Central memory CD4-positive, alpha-beta T cell (primary cell): ENCODE measurements around the gene LIMCH1.
"Not testable (repeated sequence)": the region's sequence is repeated elsewhere in the genome, so short reads cannot be mapped to it uniquely, and the experiment has no call there.

ENCODE experiments used
- DNase-seq: peaks from one replicate; pipeline ENCODE4 v3.0.0; 2022

The LIMCH1 gene

DNA sequence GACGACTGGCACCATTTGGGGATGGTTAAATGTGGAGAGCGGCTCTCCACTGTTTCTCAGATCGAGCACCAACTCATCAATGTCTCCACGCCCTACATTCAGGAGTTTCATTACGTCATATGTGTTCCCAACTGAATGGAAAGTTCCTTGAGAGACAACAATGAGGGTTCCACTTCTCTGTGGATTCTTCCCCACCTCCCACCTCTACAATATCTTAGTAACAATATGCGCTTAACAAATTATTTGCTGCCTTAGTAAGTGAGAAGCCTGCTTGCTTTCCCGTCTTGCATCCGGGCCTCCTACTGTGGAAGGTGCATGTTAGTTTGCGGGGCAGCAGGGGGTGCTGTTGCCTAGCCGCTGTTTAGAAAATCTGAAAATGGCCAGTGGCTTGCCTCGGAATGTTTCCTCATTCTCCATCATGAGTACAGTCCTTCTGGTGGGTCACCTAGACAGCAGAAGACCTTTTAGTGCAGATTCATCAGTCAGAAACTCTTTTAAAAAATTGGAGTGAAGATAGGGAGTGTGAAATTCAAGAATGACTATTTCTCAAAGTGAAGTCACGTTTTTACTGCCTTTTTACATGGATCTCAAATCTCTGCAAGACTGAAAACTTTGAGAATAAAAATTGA, 154.9 kb downstream of the LIMCH1 start:
- peak; percentile 5 for DNase-seq

GRCh38 chr4:41693629-41694028, 155.7 kb downstream of the LIMCH1 start:
- no peak for DNase-seq

GRCh38 chr4:41696131-41696530, 158.2 kb downstream of the LIMCH1 start:
- DNase-seq: no peak

GRCh38 chr4:41696763-41697162, 158.8 kb downstream of the LIMCH1 start:
- DNase-seq: no peak

DNA sequence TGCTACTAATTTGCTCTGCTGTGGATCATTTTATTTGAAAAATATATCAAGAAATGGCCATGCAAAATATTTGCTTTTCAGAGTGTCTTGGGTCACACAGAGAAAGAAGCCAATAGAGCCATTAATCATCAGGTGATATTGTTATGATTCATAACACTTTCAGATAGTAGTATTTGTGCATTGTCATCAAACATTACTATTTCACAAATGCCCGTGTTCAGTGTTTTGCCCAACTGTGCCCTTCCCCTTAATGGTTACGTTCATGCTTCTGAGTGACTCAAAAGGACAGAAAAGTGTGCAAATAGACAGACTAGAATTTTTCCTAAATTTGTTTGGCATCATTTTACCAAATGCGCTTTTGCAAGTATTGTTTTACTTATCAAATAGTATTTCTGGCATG, 164.0 kb downstream of the LIMCH1 start:
- DNase-seq: no peak

- DNase-seq: no peak
These were observed 164.8 kb downstream of the LIMCH1 start for GRCh38 chr4:41702770-41703169.

DNA sequence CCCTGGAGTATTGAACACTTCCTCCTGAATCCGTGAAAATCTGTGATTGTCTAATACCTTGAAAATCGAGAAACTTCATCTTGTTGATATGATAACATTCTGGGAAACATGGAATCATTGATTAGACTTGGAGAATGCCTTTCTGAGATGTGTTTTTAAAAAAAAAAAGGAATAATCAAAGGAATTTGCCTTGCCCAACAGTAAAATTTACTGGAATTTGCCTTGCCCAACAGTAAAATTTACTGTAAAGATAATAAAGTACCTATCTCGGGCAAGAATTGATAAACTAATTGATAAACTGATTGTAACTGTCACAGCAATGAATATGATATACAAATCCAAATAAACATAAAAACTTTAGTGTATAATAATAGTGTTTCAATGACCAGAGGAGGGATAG, 165.8 kb downstream of the LIMCH1 start:
- no peak for DNase-seq

DNA sequence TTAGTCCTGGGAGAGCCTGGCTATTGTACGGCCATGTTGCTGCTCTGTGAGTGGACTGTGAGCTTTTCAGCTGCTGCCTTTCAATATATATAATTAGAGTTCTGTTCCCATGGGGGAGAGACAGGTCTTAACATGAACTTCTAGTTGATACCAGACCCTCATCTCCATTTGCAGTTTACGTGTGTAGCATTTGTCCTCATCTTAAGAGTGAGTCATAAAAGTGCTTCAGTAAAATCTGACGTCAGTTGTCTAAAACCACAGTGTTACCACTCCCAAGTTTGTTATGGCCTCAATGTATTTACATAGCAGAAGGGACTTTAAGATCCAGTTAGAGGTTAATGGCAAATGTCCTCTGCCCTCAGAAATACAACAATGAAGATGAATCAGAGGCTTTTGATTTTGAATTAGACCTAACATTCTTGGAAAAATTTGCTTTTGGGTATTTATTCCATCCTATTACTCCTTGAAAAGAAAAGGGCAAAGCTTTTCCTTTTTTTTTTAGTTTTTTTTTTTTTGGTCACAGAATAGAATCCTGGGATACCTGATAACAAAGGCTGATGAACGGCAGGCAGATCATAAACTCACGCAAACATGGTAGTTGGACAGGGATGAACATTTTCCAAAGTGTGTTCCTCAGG, 172.0 kb downstream of the LIMCH1 start:
- DNase-seq: no peak

DNA sequence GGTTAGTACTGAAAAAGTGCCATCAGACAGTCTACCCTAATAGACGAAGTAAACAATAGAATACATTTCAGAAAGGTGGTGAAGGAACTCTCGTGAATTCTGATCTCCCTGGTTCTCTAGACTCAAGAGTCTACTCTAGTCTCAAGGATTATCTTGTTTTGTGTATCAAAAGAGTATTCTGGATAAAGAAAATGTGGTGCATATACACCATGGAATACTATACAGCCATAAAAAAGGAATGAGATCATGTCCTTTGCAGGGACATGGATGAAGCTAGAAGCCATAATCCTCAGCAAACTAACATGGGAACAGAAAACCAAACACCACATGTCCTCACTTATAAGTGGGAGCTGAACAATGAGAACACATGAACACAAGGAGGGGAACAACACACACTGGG, 173.7 kb downstream of the LIMCH1 start:
- not testable (repeated sequence) for DNase-seq

GRCh38 chr4:41712425-41712824, 174.5 kb downstream of the LIMCH1 start:
- DNase-seq: no peak

DNA sequence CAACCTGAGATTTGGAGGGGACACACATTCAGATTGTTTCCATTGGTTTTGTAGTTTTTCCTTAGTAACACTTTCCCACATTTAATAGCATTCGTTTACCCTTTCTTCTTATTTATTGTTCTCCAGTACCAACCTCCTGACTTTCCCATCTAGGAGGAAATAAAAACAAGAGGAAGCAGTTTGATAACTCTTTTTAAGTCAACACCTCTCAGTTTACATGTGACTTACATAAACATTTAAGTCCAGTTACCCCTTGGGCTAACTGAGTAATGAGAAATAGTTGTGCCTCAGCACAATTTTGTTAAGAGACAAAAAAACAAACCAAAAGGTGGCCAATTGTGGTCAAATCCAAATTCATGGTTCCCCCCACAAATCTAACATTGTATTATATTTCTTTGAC, 175.8 kb downstream of the LIMCH1 start:
- no peak for DNase-seq

DNA sequence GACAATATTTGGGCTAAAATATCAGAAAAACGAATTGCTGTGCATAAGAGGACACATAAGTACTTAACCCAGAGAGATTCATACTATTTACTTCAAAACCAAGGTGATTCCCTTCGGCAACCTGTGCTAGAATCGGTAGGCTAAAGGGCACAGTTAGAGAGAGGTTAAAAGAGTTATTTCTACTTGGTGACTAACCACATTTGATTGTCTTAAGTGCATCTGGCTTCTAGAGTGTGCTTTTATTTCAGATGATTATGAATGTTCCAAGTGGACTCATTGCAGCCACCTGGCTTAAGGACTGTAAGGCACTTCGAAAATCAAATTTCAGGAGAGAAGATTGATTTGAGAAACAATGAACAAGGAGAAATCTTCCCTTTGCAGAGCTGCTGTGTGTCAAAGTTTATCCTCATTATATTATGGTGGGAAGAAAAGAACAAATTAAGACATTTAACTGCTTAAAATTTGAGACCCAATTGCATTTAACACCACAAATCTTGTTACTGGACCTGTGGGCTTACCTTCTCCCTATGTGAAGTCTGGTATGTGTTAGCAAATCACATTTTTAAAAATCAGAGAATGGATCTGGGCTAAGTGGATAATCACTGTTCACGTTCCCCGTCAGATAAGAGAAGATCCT, 176.5 kb downstream of the LIMCH1 start:
- DNase-seq: no peak

DNA sequence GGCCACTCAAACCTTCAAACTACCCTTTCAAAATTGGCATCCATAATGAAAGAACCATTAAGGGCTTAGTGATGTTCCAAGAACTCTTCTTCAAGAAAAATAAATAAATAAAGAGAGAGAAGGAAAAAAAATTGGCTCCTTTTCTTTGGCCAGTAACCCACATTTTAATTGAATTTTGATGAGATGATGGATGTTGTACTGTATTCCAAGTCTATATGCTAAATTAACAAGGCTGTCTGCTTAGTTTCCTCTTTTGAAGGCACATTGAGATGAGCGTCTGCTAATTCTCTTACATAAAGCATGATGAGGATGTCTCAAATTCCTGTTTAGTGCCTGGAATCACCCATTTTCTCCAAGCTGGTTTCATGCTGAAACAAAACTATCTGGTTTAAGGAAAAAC, 177.2 kb downstream of the LIMCH1 start:
- no peak for DNase-seq

DNA sequence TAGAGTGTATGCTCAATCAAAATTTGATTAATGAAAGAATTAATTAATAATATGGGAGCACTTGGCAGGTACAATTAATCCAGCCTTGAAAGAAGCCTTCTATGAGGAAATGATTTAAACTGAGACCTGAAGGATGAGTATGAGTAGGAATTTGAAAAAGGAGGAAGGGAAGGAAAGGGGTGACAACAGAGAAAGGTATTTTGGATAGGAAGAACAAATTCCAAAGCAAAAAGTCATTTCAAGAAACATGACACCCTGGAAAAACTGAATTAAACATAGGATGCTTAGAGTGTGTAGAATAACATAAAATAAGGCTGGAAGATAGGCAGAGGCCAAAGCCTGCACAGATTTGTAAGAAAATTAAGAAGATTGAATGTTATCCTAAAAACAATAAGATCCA, 180.9 kb downstream of the LIMCH1 start:
- DNase-seq: no peak

DNA sequence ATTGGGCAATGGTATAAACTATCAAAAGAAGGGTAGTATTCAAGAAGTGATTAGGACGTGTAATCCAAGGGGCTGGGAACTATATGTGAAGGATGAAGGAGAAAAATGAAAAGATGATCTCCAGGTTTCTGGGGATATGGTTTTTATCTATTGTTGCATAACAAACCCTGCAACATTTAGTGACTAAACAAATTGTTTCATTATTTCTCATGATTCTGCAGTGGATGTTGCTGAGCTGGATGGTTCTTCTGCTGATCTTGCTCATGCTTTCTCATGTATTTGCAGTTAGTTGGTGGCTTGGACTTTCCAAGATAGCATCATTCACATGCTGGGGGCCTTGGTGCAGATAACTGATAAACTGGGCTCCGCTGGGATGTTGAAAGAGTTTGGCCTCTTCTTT, 181.5 kb downstream of the LIMCH1 start:
- DNase-seq: no peak

- DNase-seq: no peak
These were observed 184.2 kb downstream of the LIMCH1 start for GRCh38 chr4:41722181-41722580.

GRCh38 chr4:41723286-41723685, 185.3 kb downstream of the LIMCH1 start:
- no peak for DNase-seq

- no peak for DNase-seq
These were observed 187.3 kb downstream of the LIMCH1 start for GRCh38 chr4:41725254-41725653.

GRCh38 chr4:41727861-41728572, 190.1 kb downstream of the LIMCH1 start:
- no peak for DNase-seq

GRCh38 chr4:41728573-41728913, 190.6 kb downstream of the LIMCH1 start:
- no peak for DNase-seq

DNA sequence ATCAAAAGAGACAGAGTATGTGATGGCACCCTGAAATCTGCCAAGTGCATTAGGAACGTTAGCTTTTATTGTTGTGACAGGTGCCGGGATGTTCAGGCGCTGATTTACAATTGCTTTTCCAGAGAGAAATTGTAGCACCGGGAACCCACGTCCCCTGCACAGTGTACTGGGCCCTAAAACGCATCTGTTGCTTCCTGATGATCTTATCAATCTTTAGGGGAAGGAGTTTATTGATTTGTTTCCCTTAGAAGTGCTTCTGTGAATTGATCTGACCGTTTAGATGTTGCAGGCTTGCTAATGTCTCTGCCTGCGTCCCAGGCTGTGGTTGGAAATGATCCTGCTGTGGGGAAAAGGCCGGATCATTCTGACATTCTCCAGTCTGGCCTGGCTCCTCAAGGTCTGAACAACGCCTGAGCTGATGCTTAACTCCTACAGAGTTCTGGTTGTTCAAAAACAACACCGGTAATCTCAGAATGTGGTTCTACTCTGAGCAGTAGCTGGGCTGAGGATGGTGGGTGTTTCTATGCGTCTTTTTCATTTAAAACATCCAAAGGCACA, 193.7 kb downstream of the LIMCH1 start:
- no peak for DNase-seq

DNA sequence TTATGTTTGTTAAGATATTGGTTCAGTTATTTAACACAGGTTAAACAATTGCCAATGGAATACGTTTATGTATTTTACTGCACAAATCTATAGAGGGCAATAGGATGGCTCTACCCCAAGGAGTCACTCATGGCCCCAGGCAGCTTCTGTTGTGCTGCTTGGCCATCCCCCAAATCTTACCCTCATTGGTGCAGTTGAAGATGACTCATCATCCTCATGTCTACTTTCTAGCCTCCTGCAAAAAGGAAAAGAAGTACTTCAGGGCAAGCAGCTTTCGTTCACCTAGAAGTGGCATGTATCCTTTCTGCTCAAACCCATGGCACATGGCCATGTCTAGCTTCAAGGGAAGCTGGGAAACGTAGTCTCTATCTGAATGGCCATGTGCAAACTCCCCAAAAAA, 196.4 kb downstream of the LIMCH1 start:
- DNase-seq: no peak

GRCh38 chr4:41737491-41737890, 199.5 kb downstream of the LIMCH1 start:
- not testable (repeated sequence) for DNase-seq

DNA sequence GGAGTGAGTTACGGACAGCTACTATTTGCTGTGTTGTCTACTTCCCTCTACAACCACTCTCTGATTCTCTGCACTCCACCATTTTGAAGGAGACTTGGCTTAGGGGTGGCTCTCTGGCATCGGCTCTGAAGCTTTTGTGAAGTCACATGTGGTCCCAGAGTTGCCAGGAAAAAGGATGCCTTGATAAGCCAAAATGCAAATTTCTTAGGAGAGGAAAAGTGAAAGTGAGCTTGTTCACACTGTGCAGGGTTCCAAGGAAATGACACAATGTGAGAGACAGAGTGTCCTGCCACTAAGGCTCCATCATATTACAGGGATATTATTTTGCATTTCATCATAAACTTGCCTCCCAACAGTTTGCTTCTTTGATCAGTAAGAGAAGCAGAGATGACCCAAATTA, 203.4 kb downstream of the LIMCH1 start:
- DNase-seq: no peak
